Adrenal gland (tissue), 5 donors: ENCODE data around the gene ARHGAP26.

ENCODE experiments used
- CTCF ChIP-seq, 6 experiments: fragments of 450-650 bp in 4 of 6; fragments of 200-600 bp in 2 of 6; sonication (generic) in 1 of 6; IDR thresholded peaks; 1 replicate in 5 of 6; 2 replicates in 1 of 6; pipeline versions ENCODE4 v1.5.1 to v1.8.0; 2016 to 2021; ENCODE audit warnings: antibody characterized with exemption in 6 of 6, mild to moderate bottlenecking in 2 of 6, moderate library complexity in 1 of 6
- POLR2A ChIP-seq, 2 donors: fragments of 450-650 bp; IDR thresholded peaks; one replicate each; pipeline ENCODE4 v1.6.1; 2017; ENCODE audit warnings: antibody characterized with exemption in 2 of 2, mild to moderate bottlenecking in 2 of 2, moderate library complexity in 1 of 2
- donor health status: DM: no; HTN: no; CAD: no.

DNA sequence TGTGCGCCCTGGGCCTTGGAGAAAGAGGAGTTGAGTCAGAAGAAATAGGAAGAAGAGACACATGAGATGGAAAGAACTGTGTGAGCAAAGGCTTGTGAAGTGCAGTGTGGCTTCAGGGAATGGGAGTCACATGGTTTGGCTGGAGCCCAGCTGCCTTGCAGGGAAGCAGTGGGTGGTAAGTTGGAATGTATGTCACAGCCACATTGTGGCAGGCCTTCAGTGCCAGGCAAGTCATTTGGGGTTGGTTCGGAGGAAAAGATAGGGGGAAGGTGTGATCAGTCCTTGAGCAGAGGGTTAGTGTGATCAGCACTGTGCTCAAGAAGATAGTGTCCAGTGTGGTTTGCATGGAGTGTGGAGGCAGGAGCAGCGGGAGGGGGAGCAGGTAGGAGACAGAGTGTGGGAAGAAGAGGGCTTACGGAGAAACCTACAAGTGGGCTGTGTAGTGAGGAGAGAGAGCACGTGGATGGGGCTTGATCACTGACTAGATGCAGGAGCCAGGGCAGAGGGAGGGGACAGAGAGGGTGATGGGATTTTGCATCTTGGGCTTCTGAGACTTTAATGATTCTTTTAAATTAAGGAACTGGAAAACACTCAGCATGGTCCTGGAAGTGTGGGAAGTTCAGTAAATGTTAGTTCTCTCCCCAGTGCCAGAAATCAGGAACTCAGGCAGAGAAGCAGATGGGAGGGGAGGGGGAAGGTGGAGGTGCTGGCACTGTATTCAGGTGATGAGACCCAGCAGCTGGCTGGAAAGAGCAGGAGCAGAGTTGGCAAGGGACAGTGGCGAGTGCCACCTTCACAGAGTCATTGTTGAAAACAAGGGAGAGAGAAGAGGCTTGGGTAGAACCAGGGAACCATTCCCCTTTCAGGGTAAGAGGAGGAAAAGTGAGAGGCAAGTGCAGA lies 46.6 kb downstream of the ARHGAP26 start:
- TF ChIP-seq CTCF (IDR thresholded peaks at IDR 0.05): no peak
- TF ChIP-seq POLR2A (IDR thresholded peaks at IDR 0.05): no peak
